Measurements from ENCODE around the gene CTNS. TPM values are rescaled to one million over a fixed set of nuclear protein-coding genes. Genes with fewer than 3 reads are reported as not detected.

The CTNS gene
- total RNA-seq, 2 donors from 2014 or later = 6.6 to 23.3 TPM

- DNase-seq (ENCODE audit: low spot score) = no peak
- no peak for ATAC-seq (ENCODE audit: insufficient number of reproducible peaks, low FRiP score, low read depth)
- Histone ChIP-seq H3K36me3 (no peaks in the 10 kb centered on the region), H3K27ac (no peak overlapping the region), H3K4me3 (no peak overlapping the region), H3K27me3 (replicated peaks; ENCODE audit: insufficient read depth) (no peaks in the 10 kb centered on the region), H3K9me3 (no peaks in the 10 kb centered on the region), H3K4me1 (ENCODE audit: control insufficient read depth in 1 of 2, low read depth in 2 of 2) (no peaks in the 10 kb centered on the region)
- TF ChIP-seq CTCF (IDR thresholded peaks at IDR 0.05) = no peak
Measured at GRCh38 chr17:3675886-3676285, 39.3 kb downstream of the CTNS start.

- Histone ChIP-seq H3K36me3 (no peaks in the 10 kb centered on the region), H3K27ac (no peak overlapping the region), H3K4me1 (ENCODE audit: control insufficient read depth in 1 of 2, low read depth in 2 of 2) (no peaks in the 10 kb centered on the region), H3K9me3 (no peaks in the 10 kb centered on the region), H3K27me3 (replicated peaks; ENCODE audit: insufficient read depth) (no peaks in the 10 kb centered on the region), H3K4me3 (no peak overlapping the region)
- DNase-seq (ENCODE audit: low spot score) (no peak), ATAC-seq (ENCODE audit: insufficient number of reproducible peaks, low FRiP score, low read depth) (no peak)
- no peak for TF ChIP-seq CTCF (IDR thresholded peaks at IDR 0.05)
Measured at GRCh38 chr17:3678095-3678820, 41.7 kb downstream of the CTNS start.

- no peak for DNase-seq (ENCODE audit: low spot score)
- no peaks in the 10 kb centered on the region for H3K27me3 ChIP-seq (replicated peaks; ENCODE audit: insufficient read depth)
- no peak for TF ChIP-seq CTCF (IDR thresholded peaks at IDR 0.05)
- H3K4me1 ChIP-seq (ENCODE audit: control insufficient read depth in 1 of 2, low read depth in 2 of 2) = no peaks in the 10 kb centered on the region
- H3K36me3 ChIP-seq = no peaks in the 10 kb centered on the region
- H3K9me3 ChIP-seq = no peaks in the 10 kb centered on the region
- ATAC-seq (ENCODE audit: insufficient number of reproducible peaks, low FRiP score, low read depth) = no peak
- H3K4me3 ChIP-seq = no peak overlapping the region
- no peak overlapping the region for H3K27ac ChIP-seq
Measured at GRCh38 chr17:3678821-3679530, 42.4 kb downstream of the CTNS start.

- H3K27me3 ChIP-seq (replicated peaks; ENCODE audit: insufficient read depth) = no peaks in the 10 kb centered on the region
- ATAC-seq (ENCODE audit: insufficient number of reproducible peaks, low FRiP score, low read depth) = no peak
Measured at GRCh38 chr17:3679531-3680126, 43.1 kb downstream of the CTNS start.

More at GRCh38 chr17:3679531-3680126, 43.1 kb downstream of the CTNS start:
- DNase-seq (ENCODE audit: low spot score) = no peak
- H3K27ac ChIP-seq = no peak overlapping the region
- H3K4me1 ChIP-seq (ENCODE audit: control insufficient read depth in 1 of 2, low read depth in 2 of 2) = no peaks in the 10 kb centered on the region
- H3K36me3 ChIP-seq = no peaks in the 10 kb centered on the region
- H3K9me3 ChIP-seq = no peaks in the 10 kb centered on the region
- no peak for TF ChIP-seq CTCF (IDR thresholded peaks at IDR 0.05)
- no peak overlapping the region for H3K4me3 ChIP-seq

All from thoracic aorta (tissue), 2 donors.